Measurements from ENCODE around the gene SPOCD1. TPM values are rescaled to one million over a fixed set of nuclear protein-coding genes. Genes with fewer than 3 reads are reported as not detected.
A peak's percentile ranks its signal among the peaks of the same experiment; 100 is the strongest.

Gene SPOCD1
- total and polyA plus RNA-seq, 8 donors: 0.06 to 0.69 (median 0.16) TPM; not detected in 4

GRCh38 chr1:31791131-31791858, 24.5 kb downstream of the SPOCD1 start:
- H3K4me1 ChIP-seq: no peaks in the 10 kb centered on the region
- FAIRE-seq (no peak), ATAC-seq (no peak), DNase-seq (peak in 3 of 6 donors; percentile 11 to 56 (median 43))
- intact Hi-C loops (cut with DNase I): loop anchor here (5.0 to 10.0 kb wide), 2 partner anchors 129 to 226 kb away; no protein-coding TSS in a partner anchor
- no peaks in the 10 kb centered on the region for H3K9me3 ChIP-seq
- H3K27me3 ChIP-seq: no peaks in the 10 kb centered on the region
- no peak overlapping the region for H3K27ac ChIP-seq
- H3K36me3 ChIP-seq: no peaks in the 10 kb centered on the region
- no peak for TF ChIP-seq CTCF (IDR thresholded peaks at IDR 0.05)
- no peak overlapping the region for H3K4me3 ChIP-seq
- 70 to 77% methylated on average over 13 of the region's 13 CpGs for WGBS, 2 donors

- WGBS, 2 donors: 71 to 75% methylated on average over 11 of the region's 11 CpGs
- ATAC-seq: no peak
These were observed 25.2 kb downstream of the SPOCD1 start for GRCh38 chr1:31790641-31791091.

GRCh38 chr1:31790140-31790539, 25.7 kb downstream of the SPOCD1 start:
- FAIRE-seq: no peak
- H3K4me1 ChIP-seq: no peaks in the 10 kb centered on the region
- H3K4me3 ChIP-seq: no peak overlapping the region
- H3K9me3 ChIP-seq: no peaks in the 10 kb centered on the region
- WGBS, 2 donors: 65 to 71% methylated on average over 3 of the region's 3 CpGs
- no peak for ATAC-seq
- TF ChIP-seq CTCF (IDR thresholded peaks at IDR 0.05): no peak
- intact Hi-C loops (cut with DNase I): loop anchor here (5.0 to 10.0 kb wide), 2 partner anchors 128 to 225 kb away; no protein-coding TSS in a partner anchor
- no peaks in the 10 kb centered on the region for H3K36me3 ChIP-seq
- peak in 3 of 6 donors; percentile 4 to 30 (median 13) for DNase-seq
- H3K27ac ChIP-seq: no peak overlapping the region
- H3K27me3 ChIP-seq: no peaks in the 10 kb centered on the region

More at GRCh38 chr1:31790641-31791091, 25.2 kb downstream of the SPOCD1 start:
- DNase-seq (peak in 3 of 6 donors; percentile 21 to 71 (median 45)), FAIRE-seq (no peak)
- Histone ChIP-seq H3K27ac (no peak overlapping the region), H3K27me3 (no peaks in the 10 kb centered on the region), H3K4me3 (no peak overlapping the region), H3K36me3 (no peaks in the 10 kb centered on the region), H3K4me1 (no peaks in the 10 kb centered on the region), H3K9me3 (no peaks in the 10 kb centered on the region)
- TF ChIP-seq CTCF (IDR thresholded peaks at IDR 0.05): no peak
- intact Hi-C loops (cut with DNase I): loop anchor here (5.0 to 10.0 kb wide), 2 partner anchors 128 to 226 kb away; no protein-coding TSS in a partner anchor

GRCh38 chr1:31789259-31790065, 26.4 kb downstream of the SPOCD1 start:
- Histone ChIP-seq H3K4me1 (no peaks in the 10 kb centered on the region), H3K27me3 (no peaks in the 10 kb centered on the region), H3K36me3 (no peaks in the 10 kb centered on the region), H3K4me3 (peak overlapping the region; percentile 32 to 60 (median 42)), H3K9me3 (no peaks in the 10 kb centered on the region), H3K27ac (no peak overlapping the region)
- DNase-seq: peak; percentile 89 to 99 (median 95)
- TF ChIP-seq CTCF (IDR thresholded peaks at IDR 0.05): peak; percentile 51 to 73 (median 70)
- intact Hi-C loops (cut with DNase I): loop anchor here (5.0 to 10.0 kb wide), 2 partner anchors 127 to 225 kb away; no protein-coding TSS in a partner anchor
- 13 to 17% methylated on average over 21 to 26 of the region's 26 CpGs for WGBS, 2 donors
- FAIRE-seq: no peak
- peak; percentile 88 to 96 (median 94) for ATAC-seq

Measured in pancreas (tissue), 10 donors.